Measurements from ENCODE around the gene EIF3B. TPM values are rescaled to one million over a fixed set of nuclear protein-coding genes. Genes with fewer than 3 reads are reported as not detected.

EIF3B gene
- total RNA-seq, 1 experiment from 2014 or later, result 290 TPM

DNA sequence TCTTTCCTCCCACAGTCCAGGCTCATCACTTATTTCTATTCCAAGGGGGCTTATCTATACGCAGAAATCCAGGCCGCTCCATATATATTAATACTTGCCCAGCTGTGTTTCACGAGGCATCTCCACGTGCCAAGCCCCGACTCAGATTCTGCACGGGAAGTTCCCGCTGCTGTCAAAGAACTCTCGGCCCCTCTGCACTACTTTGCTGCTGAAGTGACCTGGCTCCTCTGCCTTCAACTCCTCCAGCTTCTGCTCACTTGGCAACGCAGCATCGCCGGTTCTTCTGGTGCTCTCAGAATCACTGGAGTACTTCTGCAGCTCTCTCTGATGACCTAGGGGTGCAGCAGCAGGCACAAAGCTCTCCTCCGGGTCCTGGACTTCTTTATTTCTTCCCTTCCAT, 39.1 kb downstream of the EIF3B start:
- intact Hi-C loops (cut with micrococcal nuclease), result no loop called here
- POLR2A ChIA-PET, result interaction anchor here (0.7 kb wide), 1 partner anchor 679 kb away, joined by 3 read pairs; no protein-coding TSS in a partner anchor
- TF ChIP-seq, protein P1, sequence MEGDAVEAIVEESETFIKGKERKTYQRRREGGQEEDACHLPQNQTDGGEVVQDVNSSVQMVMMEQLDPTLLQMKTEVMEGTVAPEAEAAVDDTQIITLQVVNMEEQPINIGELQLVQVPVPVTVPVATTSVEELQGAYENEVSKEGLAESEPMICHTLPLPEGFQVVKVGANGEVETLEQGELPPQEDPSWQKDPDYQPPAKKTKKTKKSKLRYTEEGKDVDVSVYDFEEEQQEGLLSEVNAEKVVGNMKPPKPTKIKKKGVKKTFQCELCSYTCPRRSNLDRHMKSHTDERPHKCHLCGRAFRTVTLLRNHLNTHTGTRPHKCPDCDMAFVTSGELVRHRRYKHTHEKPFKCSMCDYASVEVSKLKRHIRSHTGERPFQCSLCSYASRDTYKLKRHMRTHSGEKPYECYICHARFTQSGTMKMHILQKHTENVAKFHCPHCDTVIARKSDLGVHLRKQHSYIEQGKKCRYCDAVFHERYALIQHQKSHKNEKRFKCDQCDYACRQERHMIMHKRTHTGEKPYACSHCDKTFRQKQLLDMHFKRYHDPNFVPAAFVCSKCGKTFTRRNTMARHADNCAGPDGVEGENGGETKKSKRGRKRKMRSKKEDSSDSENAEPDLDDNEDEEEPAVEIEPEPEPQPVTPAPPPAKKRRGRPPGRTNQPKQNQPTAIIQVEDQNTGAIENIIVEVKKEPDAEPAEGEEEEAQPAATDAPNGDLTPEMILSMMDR (IDR thresholded peaks at IDR 0.05; ENCODE audit: unreplicated experiment), result no peak
- Mint-ChIP-seq H3K4me3 (ENCODE audit: unreplicated experiment) (no peak overlapping the region), H3K36me3 (ENCODE audit: insufficient read depth, unreplicated experiment) (peaks cover 4% of the 10 kb centered on the region), H3K27me3 (ENCODE audit: insufficient read depth, unreplicated experiment) (no peaks in the 10 kb centered on the region), H3K27ac (ENCODE audit: low read depth, unreplicated experiment) (no peak overlapping the region), H3K4me1 (ENCODE audit: insufficient read depth, unreplicated experiment) (peaks cover 6% of the 10 kb centered on the region), H3K9me3 (ENCODE audit: unreplicated experiment) (no peaks in the 10 kb centered on the region)
- BruUV-seq (replicated peaks), result no TSS peak
- DNase-seq (ENCODE audit: unreplicated experiment), result no peak
- CTCF ChIA-PET, result interaction anchor here (0.6 kb wide), 1 partner anchor 23 kb away, joined by 3 read pairs; no protein-coding TSS in a partner anchor

DNA sequence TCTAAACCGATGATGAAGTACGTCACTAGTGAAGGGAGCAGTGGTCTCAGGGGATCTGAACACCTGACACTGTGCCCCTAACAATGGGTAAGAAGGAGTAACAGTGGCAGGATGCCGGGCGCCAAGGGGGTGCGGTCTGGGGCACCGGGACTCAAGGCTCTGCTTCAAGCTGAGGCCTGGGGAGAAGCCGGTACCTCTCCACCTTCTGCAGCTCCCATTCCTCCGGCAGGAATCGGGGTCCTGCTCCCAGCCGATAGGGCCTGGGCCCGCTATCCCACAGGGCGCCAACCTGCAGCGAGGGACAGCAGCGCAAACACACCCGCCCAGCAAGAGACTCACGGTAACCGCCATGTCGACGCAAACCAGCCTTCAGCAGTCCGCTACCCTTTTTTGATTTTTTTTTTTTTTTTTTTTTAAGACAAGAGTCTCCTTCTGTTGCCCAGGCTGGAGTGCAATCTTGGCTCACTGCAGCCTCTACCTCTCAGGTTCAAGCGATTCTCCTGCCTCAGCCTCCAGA, 40.0 kb downstream of the EIF3B start:
- BruUV-seq (replicated peaks), result no TSS peak
- intact Hi-C loops (cut with micrococcal nuclease), result no loop called here
- ChIA-PET POLR2A (no interaction called here), CTCF (no interaction called here)
- no peak for DNase-seq (ENCODE audit: unreplicated experiment)
- Mint-ChIP-seq H3K36me3 (ENCODE audit: insufficient read depth, unreplicated experiment) (peaks cover 4% of the 10 kb centered on the region), H3K9me3 (ENCODE audit: unreplicated experiment) (no peaks in the 10 kb centered on the region), H3K27ac (ENCODE audit: low read depth, unreplicated experiment) (no peak overlapping the region), H3K4me1 (ENCODE audit: insufficient read depth, unreplicated experiment) (peaks cover 9% of the 10 kb centered on the region), H3K4me3 (ENCODE audit: unreplicated experiment) (no peak overlapping the region), H3K27me3 (ENCODE audit: insufficient read depth, unreplicated experiment) (no peaks in the 10 kb centered on the region)
- TF ChIP-seq, protein P1 (IDR thresholded peaks at IDR 0.05; ENCODE audit: unreplicated experiment), result no peak

- TF ChIP-seq, protein P1 (IDR thresholded peaks at IDR 0.05; ENCODE audit: unreplicated experiment), result no peak
- CTCF ChIA-PET, result interaction anchor here (0.6 kb wide), 1 partner anchor 158 kb away, joined by 3 read pairs; no protein-coding TSS in a partner anchor
- intact Hi-C loops (cut with micrococcal nuclease), result no loop called here
- H3K9me3 Mint-ChIP-seq (ENCODE audit: unreplicated experiment), result no peaks in the 10 kb centered on the region
- no peak overlapping the region for H3K27ac Mint-ChIP-seq (ENCODE audit: low read depth, unreplicated experiment)
- H3K27me3 Mint-ChIP-seq (ENCODE audit: insufficient read depth, unreplicated experiment), result no peaks in the 10 kb centered on the region
- BruUV-seq (replicated peaks), result no TSS peak
- POLR2A ChIA-PET, result no interaction called here
- no peak overlapping the region for H3K4me3 Mint-ChIP-seq (ENCODE audit: unreplicated experiment)
- peaks cover 17% of the 10 kb centered on the region for H3K4me1 Mint-ChIP-seq (ENCODE audit: insufficient read depth, unreplicated experiment)
- H3K36me3 Mint-ChIP-seq (ENCODE audit: insufficient read depth, unreplicated experiment), result no peaks in the 10 kb centered on the region
- no peak for DNase-seq (ENCODE audit: unreplicated experiment)
Observed at GRCh38 chr7:2398506-2398905, 43.9 kb downstream of the EIF3B start.

- CTCF ChIA-PET, result no interaction called here
- peak; percentile 92 for DNase-seq (ENCODE audit: unreplicated experiment)
- H3K36me3 Mint-ChIP-seq (ENCODE audit: insufficient read depth, unreplicated experiment), result peaks cover 5% of the 10 kb centered on the region
- no TSS peak for BruUV-seq (replicated peaks)
- POLR2A ChIA-PET, result interaction anchor here (0.7 to 2.2 kb wide), 3 partner anchors 21 to 46 kb away, joined by 3 to 12 read pairs (median 8); partner anchors contain the start of gene EIF3B
- intact Hi-C loops (cut with micrococcal nuclease), result no loop called here
- H3K4me1 Mint-ChIP-seq (ENCODE audit: insufficient read depth, unreplicated experiment), result peaks cover 24% of the 10 kb centered on the region
- peak overlapping the region; percentile 51 for H3K4me3 Mint-ChIP-seq (ENCODE audit: unreplicated experiment)
- peak overlapping the region; percentile 92 for H3K27ac Mint-ChIP-seq (ENCODE audit: low read depth, unreplicated experiment)
- H3K9me3 Mint-ChIP-seq (ENCODE audit: unreplicated experiment), result no peaks in the 10 kb centered on the region
- no peaks in the 10 kb centered on the region for H3K27me3 Mint-ChIP-seq (ENCODE audit: insufficient read depth, unreplicated experiment)
- TF ChIP-seq, protein P1 (IDR thresholded peaks at IDR 0.05; ENCODE audit: unreplicated experiment), result no peak
Observed at GRCh38 chr7:2399848-2400587, 45.4 kb downstream of the EIF3B start.

All from MCF 10A (cell line).